Left lung (tissue), 10 donors: Measurements from ENCODE around the gene RLN1. TPM values are rescaled to one million over a fixed set of nuclear protein-coding genes. Genes with fewer than 3 reads are reported as not detected.

Experiments
- ATAC-seq: fragments of 200-7000 bp; cut with Tn5 transposase; one replicate; pipeline ENCODE4 v1.9.1; 2020; ENCODE audit warnings: moderate library complexity
- DNase-seq, 4 donors: peaks; one replicate each; pipeline ENCODE4 v3.0.0-alpha.2; 2013 to 2020
- H3K27ac ChIP-seq, 2 donors: fragments of 200-600 bp; sonication (generic) in 1 of 2; one replicate each; pipeline versions ENCODE4 v1.5.0 to v1.8.0; 2020 to 2021
- H3K27me3 ChIP-seq, 2 donors: fragments of 200-600 bp; sonication (generic) in 1 of 2; one replicate each; pipeline versions ENCODE4 v1.5.0 to v1.8.0; 2020 to 2021
- H3K36me3 ChIP-seq, 2 donors: fragments of 200-600 bp; sonication (generic) in 1 of 2; one replicate each; pipeline versions ENCODE4 v1.5.0 to v1.8.0; 2020 to 2021
- H3K4me1 ChIP-seq, 2 donors: fragments of 200-600 bp; one replicate each; pipeline ENCODE4 v1.8.0; 2021
- H3K4me3 ChIP-seq, 2 donors: fragments of 200-600 bp; sonication (generic) in 1 of 2; one replicate each; pipeline versions ENCODE4 v1.5.0 to v1.8.0; 2020 to 2021; ENCODE audit warnings: mild to moderate bottlenecking in 1 of 2
- H3K9me3 ChIP-seq, 2 donors: fragments of 200-600 bp; sonication (generic) in 1 of 2; one replicate each; pipeline versions ENCODE4 v1.5.0 to v1.8.0; 2020 to 2021
- CTCF ChIP-seq, 2 donors: fragments of 200-600 bp; sonication (generic) in 1 of 2; IDR thresholded peaks; one replicate each; pipeline versions ENCODE4 v1.5.0 to v1.8.0; 2021; ENCODE audit warnings: antibody characterized with exemption in 2 of 2
- intact Hi-C, 2 donors: fragments of 100-400 bp; cut with DNase I; formaldehyde crosslinking; loops; one replicate each; pipeline versions ENCODE4 v1.11.2 to v1.14.2; 2022
- polyA plus RNA-seq, 6 donors: library from polyadenylated mRNA; unstranded; fragments of 120-200 nt; gene quantifications; one replicate each; pipeline ENCODE4 v1.2.1, GENCODE V29; 2013; ENCODE audit not compliant: insufficient read length in 6 of 6
- total RNA-seq, 2 donors: library from RNA; stranded (reverse); fragmentation: NEBNext Ultra II Directional; extraction: Animal tissue kit (Norgen Biotek cat#: 25700); gene quantifications; one replicate each; pipeline ENCODE4 v1.2.1, GENCODE V29; 2021
- donor health status: DM: no; HTN: yes; CAD: no.
- donor health status: DM: no; HTN: no; CAD: no.

Gene RLN1
- total and polyA plus RNA-seq, 8 donors: 0.42 to 1.7 (median 0.64) TPM

GRCh38 chr9:5292141-5292540 lies 47.5 kb downstream of the RLN1 start:
- ATAC-seq: no peak
- no peaks in the 10 kb centered on the region for H3K9me3 ChIP-seq
- H3K36me3 ChIP-seq: no peaks in the 10 kb centered on the region
- H3K27me3 ChIP-seq: no peaks in the 10 kb centered on the region
- H3K4me1 ChIP-seq: no peaks in the 10 kb centered on the region
- no peak for TF ChIP-seq CTCF (IDR thresholded peaks at IDR 0.05)
- H3K4me3 ChIP-seq: no peak overlapping the region
- DNase-seq: no peak
- intact Hi-C loops: no loop called here
- no peak overlapping the region for H3K27ac ChIP-seq

- intact Hi-C loops: no loop called here
- H3K4me3 ChIP-seq: no peak overlapping the region
- DNase-seq (no peak), ATAC-seq (no peak)
- no peaks in the 10 kb centered on the region for H3K36me3 ChIP-seq
- no peak overlapping the region for H3K27ac ChIP-seq
- no peaks in the 10 kb centered on the region for H3K27me3 ChIP-seq
- no peak for TF ChIP-seq CTCF (IDR thresholded peaks at IDR 0.05)
- H3K4me1 ChIP-seq: no peaks in the 10 kb centered on the region
- H3K9me3 ChIP-seq: no peaks in the 10 kb centered on the region
Measured at GRCh38 chr9:5288591-5288990, 51.1 kb downstream of the RLN1 start.

GRCh38 chr9:5286262-5286661 lies 53.4 kb downstream of the RLN1 start:
- DNase-seq (no peak), ATAC-seq (no peak)
- Histone ChIP-seq H3K4me3 (no peak overlapping the region), H3K27ac (no peak overlapping the region), H3K36me3 (no peaks in the 10 kb centered on the region), H3K4me1 (no peaks in the 10 kb centered on the region), H3K9me3 (no peaks in the 10 kb centered on the region), H3K27me3 (no peaks in the 10 kb centered on the region)
- intact Hi-C loops: no loop called here
- no peak for TF ChIP-seq CTCF (IDR thresholded peaks at IDR 0.05)

Other genes with a start within 250 kb of the RLN1 start
- gene INSL6, start 154.2 kb downstream of the RLN1 start, total RNA-seq: not detected
- 1 to 10 TPM in 1 of 6 donors, under 1 TPM in 5; 0.30 to 1.2 (median 0.65) TPM for gene INSL6, start 154.2 kb downstream of the RLN1 start, polyA plus RNA-seq
- gene INSL4, start 108.5 kb downstream of the RLN1 start, total RNA-seq: not detected
- gene INSL4, start 108.5 kb downstream of the RLN1 start, polyA plus RNA-seq: not detected
- gene RLN2, start 35.2 kb downstream of the RLN1 start, total RNA-seq: 1 to 10 TPM in 1 of 2 donors, under 1 TPM in 1; 0.55 to 2.3 TPM
- gene RLN2, start 35.2 kb downstream of the RLN1 start, polyA plus RNA-seq: 1 to 10 TPM; 1.9 to 3.5 (median 2.1) TPM
- gene PLGRKT, start 98.0 kb upstream of the RLN1 start, total RNA-seq: 10 to 100 TPM; 23.2 to 26.6 TPM
- 10 to 100 TPM; 18.9 to 28.2 (median 21.2) TPM for gene PLGRKT, start 98.0 kb upstream of the RLN1 start, polyA plus RNA-seq
- 10 to 100 TPM in 1 of 2 donors, 1 to 10 TPM in 1; 9.4 to 21.1 TPM for gene CD274, start 110.7 kb upstream of the RLN1 start, total RNA-seq
- 1 to 10 TPM in 4 of 6 donors, under 1 TPM in 2; 0.24 to 1.3 (median 1.0) TPM for gene CD274, start 110.7 kb upstream of the RLN1 start, polyA plus RNA-seq
- gene PDCD1LG2, start 170.7 kb upstream of the RLN1 start, total RNA-seq: 1 to 10 TPM; 1.7 to 4.2 TPM
- under 1 TPM; 0.10 to 0.45 (median 0.18) TPM for gene PDCD1LG2, start 170.7 kb upstream of the RLN1 start, polyA plus RNA-seq